DND-41 (cell line): Measurements from ENCODE around the gene PCBP4.

Source experiments
- ATAC-seq: fragments of 200-7000 bp; cut with Tn5 transposase; 3 replicates; pipeline ENCODE4 v1.9.1; 2021; ENCODE audit warnings: low read depth; ENCODE audit not compliant: insufficient read depth
- DNase-seq: peaks from one replicate; pipeline ENCODE4 v3.0.0-alpha.2; 2020
- H2AFZ ChIP-seq: 2 replicates; pipeline ENCODE4 v1.6.0; 2012; ENCODE audit warnings: low read depth, low read length
- H3K27ac ChIP-seq: 2 replicates; pipeline ENCODE4 v1.5.1; 2012; ENCODE audit warnings: low read length, inconsistent platforms
- H3K27me3 ChIP-seq: fragments of 200-600 bp; sonication (generic); 2 replicates; pipeline ENCODE4 v1.6.0; 2012; ENCODE audit warnings: low read length, mild to moderate bottlenecking, inconsistent platforms; ENCODE audit not compliant: insufficient read depth, poor library complexity
- H3K36me3 ChIP-seq: 2 replicates; pipeline ENCODE4 v1.5.1; 2012; ENCODE audit warnings: low read length, inconsistent platforms; ENCODE audit not compliant: insufficient read depth
- H3K4me1 ChIP-seq: 2 replicates; pipeline ENCODE4 v1.5.1; 2012; ENCODE audit warnings: mild to moderate bottlenecking, low read length; ENCODE audit not compliant: insufficient read depth
- H3K4me2 ChIP-seq: 2 replicates; pipeline ENCODE4 v1.6.0; 2012; ENCODE audit warnings: mild to moderate bottlenecking, moderate library complexity, low read length, inconsistent platforms; ENCODE audit not compliant: insufficient read depth
- H3K4me3 ChIP-seq, 2 experiments: fragments of 200-600 bp in 1 of 2; shearing (Covaris generic) in 1 of 2; 2 replicates each; pipeline ENCODE4 v1.5.1; 2012 to 2016; ENCODE audit warnings: inconsistent platforms in 2 of 2, low read length in 2 of 2, mild to moderate bottlenecking in 2 of 2, low read depth in 1 of 2, moderate library complexity in 1 of 2
- H3K79me2 ChIP-seq: 2 replicates; pipeline ENCODE4 v1.6.0; 2012; ENCODE audit warnings: low read length, inconsistent platforms; ENCODE audit not compliant: insufficient read depth
- H3K9ac ChIP-seq: 2 replicates; pipeline ENCODE4 v1.6.0; 2012; ENCODE audit warnings: low read depth, mild to moderate bottlenecking, inconsistent platforms, low read length, moderate library complexity
- H3K9me3 ChIP-seq: 2 replicates; pipeline ENCODE4 v1.5.1; 2012; ENCODE audit warnings: low read length, moderate library complexity, mild to moderate bottlenecking, inconsistent platforms; ENCODE audit not compliant: insufficient read depth, severe bottlenecking
- H4K20me1 ChIP-seq: 2 replicates; pipeline ENCODE4 v1.6.0; 2012; ENCODE audit warnings: low read length; ENCODE audit not compliant: insufficient read depth
- CTCF ChIP-seq: IDR thresholded peaks from 2 replicates; pipeline ENCODE4 v1.5.1; 2012; ENCODE audit warnings: borderline replicate concordance, low read length, moderate library complexity, mild to moderate bottlenecking; ENCODE audit not compliant: poor library complexity, severe bottlenecking; ENCODE audit errors: extremely low read depth
- EZH2 ChIP-seq: IDR thresholded peaks from 3 replicates; pipeline ENCODE4 v1.6.1; 2012; ENCODE audit warnings: borderline replicate concordance, low read depth, mild to moderate bottlenecking, moderate library complexity, low read length, inconsistent platforms; ENCODE audit not compliant: severe bottlenecking

Gene PCBP4

DNA sequence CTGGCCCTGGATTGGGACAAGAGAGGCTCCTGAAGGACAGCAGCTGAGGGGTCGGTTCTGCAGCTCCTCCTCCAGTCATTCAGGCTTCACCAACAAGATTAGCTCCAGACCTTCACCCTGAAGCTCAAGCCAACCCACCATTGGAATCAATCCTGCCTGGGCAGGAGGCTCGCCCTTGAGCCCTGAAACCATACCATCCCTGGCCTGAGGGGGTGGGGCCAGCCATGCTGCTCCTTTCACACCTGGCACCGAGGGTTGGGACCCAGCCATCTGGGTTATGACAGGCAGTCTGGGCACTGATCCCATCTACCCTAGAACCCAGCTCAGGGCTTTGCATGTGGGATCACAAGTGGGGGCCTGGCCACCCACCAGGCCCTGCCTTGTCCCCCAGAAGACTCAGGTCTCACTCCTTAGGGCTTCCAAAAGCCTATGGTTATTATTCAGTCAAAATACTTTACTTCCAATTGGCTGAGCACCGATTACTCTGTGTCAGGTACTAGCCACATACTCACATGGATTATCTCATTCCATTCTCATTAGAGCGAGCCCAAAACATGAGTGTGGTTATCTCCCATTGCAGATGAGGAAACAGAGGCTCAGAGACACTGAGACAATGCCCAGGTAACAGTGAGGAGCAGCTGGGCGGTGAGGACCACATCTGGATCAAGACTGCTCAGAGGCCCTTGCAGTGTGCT, 3.5 kb upstream of the PCBP4 start:
- Histone ChIP-seq H3K9me3 (no peaks in the 10 kb centered on the region), H3K9ac (no peak overlapping the region), H3K79me2 (peaks cover 11% of the 10 kb centered on the region), H2AFZ (no peak overlapping the region), H3K36me3 (peaks cover 10% of the 10 kb centered on the region), H4K20me1 (peaks cover 3% of the 10 kb centered on the region; the same call in 1 of the 2 replicates), H3K27me3 (no peaks in the 10 kb centered on the region), H3K4me3 (no peak overlapping the region), H3K27ac (no peak overlapping the region), H3K4me1 (peaks cover 53% of the 10 kb centered on the region), H3K4me2 (no peak overlapping the region)
- ATAC-seq (no peak), DNase-seq (no peak)
- TF ChIP-seq EZH2, result no peak
- no peak for TF ChIP-seq CTCF

- Histone ChIP-seq H3K9ac (no peak overlapping the region), H3K79me2 (peaks cover 11% of the 10 kb centered on the region), H3K4me3 (no peak overlapping the region), H3K27ac (no peak overlapping the region), H3K4me2 (no peak overlapping the region), H3K9me3 (no peaks in the 10 kb centered on the region), H4K20me1 (peaks cover 3% of the 10 kb centered on the region; the same call in 1 of the 2 replicates), H3K36me3 (peaks cover 10% of the 10 kb centered on the region), H3K4me1 (peaks cover 47% of the 10 kb centered on the region), H2AFZ (no peak overlapping the region), H3K27me3 (no peaks in the 10 kb centered on the region)
- no peak for TF ChIP-seq EZH2
- TF ChIP-seq CTCF, result no peak
- ATAC-seq (no peak), DNase-seq (no peak)
Observed at GRCh38 chr3:51969841-51970240, 2.6 kb upstream of the PCBP4 start.

DNA sequence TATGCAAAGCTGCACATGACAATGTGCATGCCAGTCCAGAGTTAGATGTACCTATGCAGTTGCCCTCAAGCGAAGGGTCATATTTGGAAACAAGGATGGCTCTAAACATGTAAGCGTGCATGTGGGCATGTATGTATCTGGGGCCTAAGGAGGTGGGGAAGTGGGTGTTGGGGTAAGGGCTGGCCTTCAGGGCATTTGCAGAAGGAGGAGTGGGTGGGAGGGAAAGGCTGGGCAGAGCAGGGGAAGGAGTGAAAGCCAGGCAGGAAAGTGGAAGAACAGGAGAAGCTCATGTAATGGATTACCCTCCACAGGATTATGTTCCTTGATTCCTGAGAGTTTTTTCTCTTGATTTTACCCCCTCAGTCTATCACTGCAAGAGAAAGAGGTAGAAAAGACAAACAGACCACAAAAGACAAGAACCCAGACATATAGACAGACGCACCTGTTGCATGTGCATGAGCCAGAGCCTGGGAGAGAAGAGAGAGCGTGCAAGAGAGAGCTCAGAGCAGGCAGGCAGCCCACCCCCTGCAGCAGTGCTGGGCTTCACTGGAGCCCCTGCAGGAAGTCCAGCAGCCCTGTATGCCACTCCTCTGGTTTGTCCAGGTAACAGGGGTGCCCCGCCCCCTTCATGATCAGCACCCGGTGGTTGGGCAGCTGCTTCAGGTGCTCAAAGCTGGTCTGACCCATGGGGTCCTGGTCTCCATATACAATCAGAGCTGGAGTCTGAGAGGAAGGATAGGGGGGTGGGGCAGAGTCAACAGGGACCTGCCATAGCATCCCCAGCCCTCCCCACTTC, 1.8 kb upstream of the PCBP4 start:
- no peaks in the 10 kb centered on the region for H3K27me3 ChIP-seq
- no peak overlapping the region for H3K4me3 ChIP-seq
- no peaks in the 10 kb centered on the region for H3K9me3 ChIP-seq
- DNase-seq, result no peak
- peak overlapping the region; percentile 52; the same call in 1 of the 2 replicates for H3K27ac ChIP-seq
- peaks cover 3% of the 10 kb centered on the region; the same call in 1 of the 2 replicates for H4K20me1 ChIP-seq
- peaks cover 10% of the 10 kb centered on the region for H3K36me3 ChIP-seq
- H3K9ac ChIP-seq, result no peak overlapping the region
- no peak for ATAC-seq
- no peak overlapping the region for H3K4me2 ChIP-seq
- H2AFZ ChIP-seq, result no peak overlapping the region
- peaks cover 11% of the 10 kb centered on the region for H3K79me2 ChIP-seq
- TF ChIP-seq CTCF (no peak), EZH2 (no peak)
- peaks cover 41% of the 10 kb centered on the region for H3K4me1 ChIP-seq
